Cardiac muscle cell (in vitro differentiated cells and primary cell): ENCODE results near the gene TMEM126A. TPM values are rescaled to one million over a fixed set of nuclear protein-coding genes. Genes with fewer than 3 reads are reported as not detected.
A peak's percentile ranks its signal among the peaks of the same experiment; 100 is the strongest.

ENCODE experiments used
- DNase-seq, 2 donors: peaks; one replicate each; pipeline versions ENCODE4 v3.0.0 to v3.0.0-alpha.2; 2010 to 2017; ENCODE audit warnings: low read depth in 1 of 2, low spot score in 1 of 2
- H3K27ac ChIP-seq: fragments of 200-600 bp; sonication (generic); 2 replicates; pipeline ENCODE4 v1.5.1; 2016
- H3K27me3 ChIP-seq: fragments of 200-600 bp; sonication (generic); 2 replicates; pipeline ENCODE4 v1.6.0; 2016; ENCODE audit warnings: control low read depth
- H3K36me3 ChIP-seq: fragments of 200-600 bp; sonication (generic); 2 replicates; pipeline ENCODE4 v1.5.1; 2016; ENCODE audit warnings: control low read depth
- H3K4me1 ChIP-seq: fragments of 200-600 bp; sonication (generic); 2 replicates; pipeline ENCODE4 v1.8.1; 2017; ENCODE audit warnings: low read depth, mild to moderate bottlenecking, mixed run types
- H3K4me3 ChIP-seq: fragments of 200-600 bp; sonication (generic); 2 replicates; pipeline ENCODE4 v1.5.1; 2016; ENCODE audit warnings: mild to moderate bottlenecking
- H3K9me3 ChIP-seq: fragments of 200-600 bp; sonication (generic); 2 replicates; pipeline ENCODE4 v1.5.1; 2017; ENCODE audit warnings: low read depth, mild to moderate bottlenecking, control low read depth
- polyA plus RNA-seq: library from polyadenylated mRNA; unstranded; fragments of >200 nt; fragmentation: Nextera tagmentation; extraction: Ambion mirVana; gene quantifications from 2 replicates; pipeline ENCODE4 v1.2.1, GENCODE V29; 2016
- total RNA-seq: library from RNA; depleted of rRNA; stranded (reverse); fragments of >200 nt; gene quantifications from 2 replicates; pipeline ENCODE4 v1.2.3, GENCODE V29; 2016
- TF ChIP-seq, protein P1 (sequence below): IDR thresholded peaks from 2 replicates; pipeline ENCODE4 v1.5.1; 2012; ENCODE audit warnings: low read depth, mild to moderate bottlenecking, low read length

The TMEM126A gene
- total and polyA plus RNA-seq, 2 experiments from 2014 or later = 13.1 to 42.9 TPM

DNA sequence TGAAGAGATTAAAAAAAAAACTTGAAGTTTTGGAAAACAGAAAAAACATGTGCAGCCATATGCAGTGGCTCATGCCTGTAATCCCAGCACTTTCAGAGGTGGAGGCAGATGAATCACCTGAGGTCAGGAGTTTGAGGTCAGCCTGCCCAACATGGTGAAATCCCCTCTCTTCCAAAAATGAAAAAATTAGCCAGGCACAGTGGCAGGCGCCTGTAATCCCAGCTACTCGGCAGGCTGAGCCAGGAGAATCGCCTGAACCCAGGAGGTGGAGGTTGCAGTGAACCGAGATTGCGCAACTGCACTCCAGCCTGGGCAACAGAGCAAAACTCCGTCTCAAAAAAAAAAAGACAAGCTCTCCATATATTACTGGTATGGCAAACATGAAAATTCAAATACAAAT is 28.3 kb upstream of the TMEM126A start:
- no peaks in the 10 kb centered on the region for H3K27me3 ChIP-seq
- TF ChIP-seq, protein P1, sequence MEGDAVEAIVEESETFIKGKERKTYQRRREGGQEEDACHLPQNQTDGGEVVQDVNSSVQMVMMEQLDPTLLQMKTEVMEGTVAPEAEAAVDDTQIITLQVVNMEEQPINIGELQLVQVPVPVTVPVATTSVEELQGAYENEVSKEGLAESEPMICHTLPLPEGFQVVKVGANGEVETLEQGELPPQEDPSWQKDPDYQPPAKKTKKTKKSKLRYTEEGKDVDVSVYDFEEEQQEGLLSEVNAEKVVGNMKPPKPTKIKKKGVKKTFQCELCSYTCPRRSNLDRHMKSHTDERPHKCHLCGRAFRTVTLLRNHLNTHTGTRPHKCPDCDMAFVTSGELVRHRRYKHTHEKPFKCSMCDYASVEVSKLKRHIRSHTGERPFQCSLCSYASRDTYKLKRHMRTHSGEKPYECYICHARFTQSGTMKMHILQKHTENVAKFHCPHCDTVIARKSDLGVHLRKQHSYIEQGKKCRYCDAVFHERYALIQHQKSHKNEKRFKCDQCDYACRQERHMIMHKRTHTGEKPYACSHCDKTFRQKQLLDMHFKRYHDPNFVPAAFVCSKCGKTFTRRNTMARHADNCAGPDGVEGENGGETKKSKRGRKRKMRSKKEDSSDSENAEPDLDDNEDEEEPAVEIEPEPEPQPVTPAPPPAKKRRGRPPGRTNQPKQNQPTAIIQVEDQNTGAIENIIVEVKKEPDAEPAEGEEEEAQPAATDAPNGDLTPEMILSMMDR = no peak
- H3K36me3 ChIP-seq = no peaks in the 10 kb centered on the region
- H3K4me3 ChIP-seq = no peak overlapping the region
- H3K4me1 ChIP-seq = peaks cover 3% of the 10 kb centered on the region
- no peak for DNase-seq
- no peak overlapping the region for H3K27ac ChIP-seq
- no peaks in the 10 kb centered on the region for H3K9me3 ChIP-seq

DNA sequence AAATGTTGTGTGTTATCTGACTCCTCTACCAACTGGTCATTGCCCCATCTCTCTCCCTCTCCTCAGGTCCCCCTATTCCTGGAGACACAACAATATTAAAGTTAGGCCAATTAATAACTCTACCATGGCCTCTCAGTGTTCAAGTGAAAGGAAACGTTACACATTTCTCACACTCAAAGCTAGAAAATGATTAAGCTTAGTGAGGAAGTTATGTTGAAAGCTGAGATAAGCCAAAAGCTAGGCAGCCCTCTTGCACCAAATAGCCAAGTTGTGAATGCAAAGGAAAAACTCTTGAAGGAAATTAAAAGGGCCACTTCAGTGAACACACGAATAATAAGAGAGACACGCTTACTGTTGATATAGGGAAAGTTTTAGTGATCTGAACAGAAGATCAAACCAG is 27.5 kb upstream of the TMEM126A start:
- no peak overlapping the region for H3K4me3 ChIP-seq
- no peaks in the 10 kb centered on the region for H3K36me3 ChIP-seq
- TF ChIP-seq, protein P1 = no peak
- H3K4me1 ChIP-seq = peaks cover 11% of the 10 kb centered on the region
- H3K27me3 ChIP-seq = no peaks in the 10 kb centered on the region
- no peak for DNase-seq
- no peak overlapping the region for H3K27ac ChIP-seq
- H3K9me3 ChIP-seq = no peaks in the 10 kb centered on the region

DNA sequence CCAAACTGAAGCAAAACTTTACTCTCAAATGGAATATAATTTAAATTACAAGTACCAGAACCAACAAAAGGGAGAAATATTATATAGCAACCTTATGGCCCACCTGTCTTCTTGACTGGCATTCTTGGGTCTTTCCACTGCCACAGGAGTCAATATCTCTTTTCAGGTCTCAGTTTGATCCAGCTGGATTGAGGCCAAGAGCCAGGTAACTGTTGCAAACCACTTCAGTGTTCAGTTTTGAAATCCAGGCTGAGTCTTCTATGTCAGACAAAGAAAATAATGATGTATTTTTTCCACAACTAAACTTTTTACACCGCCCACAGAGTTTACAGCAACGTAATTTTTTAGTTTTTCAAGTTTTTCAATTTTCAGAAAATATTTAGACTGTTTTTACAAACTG is 21.3 kb upstream of the TMEM126A start:
- peak in 1 of 2 donors; percentile 10 for DNase-seq
- peak overlapping the region; percentile 74 for H3K27ac ChIP-seq
- H3K4me1 ChIP-seq = peaks cover 28% of the 10 kb centered on the region
- no peaks in the 10 kb centered on the region for H3K9me3 ChIP-seq
- peak overlapping the region; percentile 65 for H3K4me3 ChIP-seq
- H3K36me3 ChIP-seq = no peaks in the 10 kb centered on the region
- H3K27me3 ChIP-seq = no peaks in the 10 kb centered on the region
- TF ChIP-seq, protein P1 = no peak

DNA sequence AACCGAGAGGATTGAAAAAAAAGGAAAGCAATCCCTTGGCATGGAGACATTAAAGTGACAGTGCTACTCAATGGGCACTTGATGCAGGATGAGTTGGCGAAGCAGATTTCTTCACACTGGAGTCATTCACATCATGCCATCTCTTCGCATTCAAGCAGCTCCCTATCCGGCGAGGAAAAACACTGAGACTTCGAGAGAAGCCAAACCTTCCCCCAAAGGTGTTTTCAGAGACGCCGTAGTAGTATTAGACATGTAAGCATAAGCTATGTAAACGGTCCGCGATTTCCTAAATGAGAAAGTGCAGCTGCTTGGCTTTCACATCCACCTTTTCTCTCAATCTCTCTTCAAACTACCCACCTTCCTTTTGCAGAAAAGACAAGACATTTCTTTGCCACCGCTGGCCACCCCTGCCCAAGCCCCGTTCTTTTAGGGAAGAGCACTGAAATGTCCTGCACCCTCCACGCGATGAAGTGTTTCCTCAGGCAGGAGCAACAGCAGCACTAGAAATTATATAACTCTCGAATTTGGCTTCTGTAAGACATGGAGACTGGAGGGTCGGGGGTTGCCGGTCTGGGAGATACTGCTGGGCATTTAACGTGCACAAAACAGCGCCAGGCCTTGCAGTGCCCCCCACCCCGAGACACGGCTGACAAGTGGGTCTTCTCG is 20.3 kb upstream of the TMEM126A start, which contains the start of gene DLG2:
Gene DLG2, minus strand, starts transcription at position 13 of the 666 bp plus-strand sequence.
- Histone ChIP-seq H3K9me3 (no peaks in the 10 kb centered on the region), H3K27me3 (no peaks in the 10 kb centered on the region), H3K36me3 (no peaks in the 10 kb centered on the region), H3K4me1 (peaks cover 28% of the 10 kb centered on the region), H3K4me3 (peak within 1 kb of the TSS; percentile 65), H3K27ac (peak within 1 kb of the TSS; percentile 74)
- TF ChIP-seq, protein P1 = no peak
- peak; percentile 41 to 46 for DNase-seq

DNA sequence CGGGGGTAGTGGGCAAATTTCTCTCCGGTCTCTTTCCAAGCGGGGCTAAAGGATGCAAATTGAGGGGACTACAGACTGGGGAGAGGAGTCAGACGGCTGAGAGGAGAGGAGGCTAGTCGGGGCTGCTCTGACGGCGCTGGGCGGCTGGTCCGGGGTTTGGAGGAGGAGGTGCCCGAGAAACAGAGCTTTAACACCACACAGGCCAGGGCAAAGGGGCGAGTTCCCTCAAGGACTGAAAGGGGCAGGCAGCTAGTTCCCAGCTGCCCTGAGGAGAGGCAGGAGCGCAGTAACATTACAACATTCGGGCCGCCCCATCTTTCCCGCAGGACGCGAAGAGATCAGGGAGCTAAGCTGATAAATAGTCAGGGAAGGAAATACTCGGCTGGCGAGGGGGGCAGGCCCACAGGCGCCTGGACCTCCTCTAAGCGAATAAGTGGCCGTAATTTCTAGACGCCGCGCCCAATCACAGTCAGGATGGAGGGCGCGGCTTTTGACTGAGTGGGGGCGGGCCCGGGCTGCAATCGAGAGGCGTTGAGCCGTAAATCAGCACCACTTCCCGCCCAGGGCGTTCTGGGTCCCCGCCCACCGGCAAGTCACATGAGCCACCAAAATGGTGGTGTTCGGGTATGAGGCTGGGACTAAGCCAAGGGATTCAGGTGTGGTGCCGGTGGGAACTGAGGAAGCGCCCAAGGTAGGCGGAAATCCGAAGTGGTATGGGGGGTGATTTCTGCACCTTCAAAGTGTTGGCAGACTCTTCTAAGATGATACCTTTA is 19.6 kb upstream of the TMEM126A start, which contains the start of gene TMEM126B:
Gene TMEM126B, plus strand, starts transcription at position 596 of the 773 bp plus-strand sequence. Its CDS starts 15 bp downstream, at position 611.
- H3K36me3 ChIP-seq = no peaks in the 10 kb centered on the region
- TF ChIP-seq, protein P1 = no peak
- peak; percentile 98 to 99 for DNase-seq
- H3K4me3 ChIP-seq = peak within 1 kb of the TSS; percentile 65
- peak within 1 kb of the TSS; percentile 74 for H3K27ac ChIP-seq
- H3K9me3 ChIP-seq = no peaks in the 10 kb centered on the region
- no peaks in the 10 kb centered on the region for H3K27me3 ChIP-seq
- H3K4me1 ChIP-seq = peaks cover 28% of the 10 kb centered on the region
